IMR-90 (cell line): Measurements from ENCODE around the gene IQGAP2. TPM values are rescaled to one million over a fixed set of nuclear protein-coding genes. Genes with fewer than 3 reads are reported as not detected.

ENCODE experiments used
- ATAC-seq: fragments of 200-7000 bp; cut with Tn5 transposase; 2 replicates; pipeline ENCODE4 v1.9.1; 2020; ENCODE audit warnings: low read depth, mild to moderate bottlenecking, moderate library complexity
- BruUV-seq: library from RNA; stranded (reverse); fragments of 400-500 nt; replicated peaks from 2 replicates; lab custom pipeline; 2021; lab: Mats Ljungman, UMichigan
- CTCF ChIA-PET: fragments of 300-600 bp; formaldehyde crosslinking; extraction: SDS; loops from one replicate; lab custom pipeline; 2021; ENCODE audit warnings: antibody characterized with exemption; lab: Yijun Ruan, JAX
- POLR2A ChIA-PET: fragments of 300-600 bp; sonication (Branson Sonifier 250); formaldehyde crosslinking; loops from one replicate; lab custom pipeline; 2022; ENCODE audit warnings: antibody characterized with exemption; ENCODE audit not compliant: unreplicated experiment; lab: Charles Lee
- DNase-seq: peaks from one replicate; pipeline ENCODE4 v3.0.0; 2013
- H2AFZ ChIP-seq: replicated peaks from 2 replicates; pipeline ENCODE3; 2013; ENCODE audit warnings: low read length, mild to moderate bottlenecking; ENCODE audit not compliant: poor library complexity
- H2AK5ac ChIP-seq: 2 replicates; pipeline ENCODE4 v1.6.1; 2013; ENCODE audit warnings: low read depth, low read length, inconsistent platforms
- H2AK9ac ChIP-seq: replicated peaks from 2 replicates; pipeline ENCODE3; 2013; ENCODE audit warnings: mild to moderate bottlenecking, low read depth, low read length, moderate library complexity; ENCODE audit not compliant: poor library complexity
- H2BK120ac ChIP-seq: 2 replicates; pipeline ENCODE4 v1.6.1; 2013; ENCODE audit warnings: low read depth, low read length, inconsistent platforms
- H2BK15ac ChIP-seq: 3 replicates; pipeline ENCODE4 v1.6.1; 2013; ENCODE audit warnings: low read depth, low read length, inconsistent platforms
- H2BK20ac ChIP-seq: 2 replicates; pipeline ENCODE4 v1.6.1; 2013; ENCODE audit warnings: low read depth, mild to moderate bottlenecking, inconsistent platforms, low read length, moderate library complexity
- H2BK5ac ChIP-seq: 2 replicates; pipeline ENCODE4 v1.6.1; 2013; ENCODE audit warnings: mild to moderate bottlenecking, low read depth, low read length, inconsistent platforms; ENCODE audit not compliant: poor library complexity, severe bottlenecking
- H3K14ac ChIP-seq: replicated peaks from 2 replicates; pipeline ENCODE4 v1.6.1; 2013; ENCODE audit warnings: low read depth, low read length, inconsistent platforms
- H3K18ac ChIP-seq: 2 replicates; pipeline ENCODE4 v1.6.1; 2013; ENCODE audit warnings: low read depth, low read length, control low read depth
- H3K23ac ChIP-seq: 2 replicates; pipeline ENCODE4 v1.6.1; 2013; ENCODE audit warnings: low read depth, low read length, inconsistent platforms
- H3K27ac ChIP-seq: 2 replicates; pipeline ENCODE4 v1.5.1; 2013; ENCODE audit warnings: mild to moderate bottlenecking, control low read depth, low read length; ENCODE audit not compliant: insufficient read depth
- H3K27me3 ChIP-seq: 2 replicates; pipeline ENCODE4 v1.6.1; 2013; ENCODE audit warnings: low read length; ENCODE audit not compliant: control insufficient read depth, insufficient read depth
- H3K36me3 ChIP-seq: 2 replicates; pipeline ENCODE4 v1.6.1; 2013; ENCODE audit warnings: low read length, mixed read lengths; ENCODE audit not compliant: control insufficient read depth, insufficient read depth
- H3K4ac ChIP-seq: 2 replicates; pipeline ENCODE4 v1.6.1; 2013; ENCODE audit warnings: low read depth, low read length, inconsistent platforms
- H3K4me1 ChIP-seq: 2 replicates; pipeline ENCODE4 v1.6.1; 2013; ENCODE audit warnings: low read length, mixed read lengths; ENCODE audit not compliant: control insufficient read depth, insufficient read depth
- H3K4me2 ChIP-seq: 2 replicates; pipeline ENCODE4 v1.6.1; 2013; ENCODE audit warnings: low read depth, mild to moderate bottlenecking, control low read depth, low read length, moderate library complexity
- H3K4me3 ChIP-seq: 2 replicates; pipeline ENCODE4 v1.5.1; 2013; ENCODE audit warnings: low read depth, mild to moderate bottlenecking, control low read depth, low read length, moderate library complexity; ENCODE audit not compliant: insufficient read depth
- H3K56ac ChIP-seq: 2 replicates; pipeline ENCODE4 v1.6.1; 2013; ENCODE audit warnings: low read length, inconsistent platforms; ENCODE audit not compliant: insufficient read depth; ENCODE audit errors: extremely low read depth
- H3K79me1 ChIP-seq, 2 experiments: 2 replicates each; pipeline ENCODE4 v1.6.1; 2013; ENCODE audit warnings: low read length in 2 of 2, inconsistent platforms in 1 of 2, low read depth in 1 of 2
- H3K9ac ChIP-seq: 2 replicates; pipeline ENCODE4 v1.6.1; 2013; ENCODE audit warnings: low read depth, low read length, control low read depth
- H3K9me1 ChIP-seq: 2 replicates; pipeline ENCODE4 v1.6.1; 2013; ENCODE audit warnings: low read length, inconsistent platforms; ENCODE audit not compliant: insufficient read depth
- H3K9me3 ChIP-seq: 2 replicates; pipeline ENCODE4 v1.6.1; 2013; ENCODE audit warnings: low read length; ENCODE audit not compliant: control insufficient read depth, insufficient read depth
- H4K20me1 ChIP-seq: 2 replicates; pipeline ENCODE4 v1.6.1; 2013; ENCODE audit warnings: low read length, inconsistent platforms; ENCODE audit not compliant: insufficient read depth
- H4K5ac ChIP-seq: 2 replicates; pipeline ENCODE4 v1.6.1; 2013; ENCODE audit warnings: mild to moderate bottlenecking, low read depth, low read length, control low read depth
- H4K8ac ChIP-seq, 2 experiments: 2 replicates each; pipeline ENCODE4 v1.6.1; 2013; ENCODE audit warnings: low read depth in 2 of 2, low read length in 2 of 2, control low read depth in 1 of 2, inconsistent platforms in 1 of 2
- H4K91ac ChIP-seq: 2 replicates; pipeline ENCODE4 v1.6.1; 2013; ENCODE audit warnings: low read depth, low read length, inconsistent platforms; ENCODE audit not compliant: insufficient read depth
- BHLHE40 ChIP-seq: fragments of 150-350 bp; IDR thresholded peaks from 2 replicates; pipeline ENCODE4 v1.6.1; 2016; ENCODE audit warnings: mild to moderate bottlenecking, low read depth, low read length
- CHD1 ChIP-seq: IDR thresholded peaks from 2 replicates; pipeline ENCODE4 v1.6.1; 2012; ENCODE audit warnings: low read depth, low read length, improper control_type of control experiment
- MAZ ChIP-seq: IDR thresholded peaks from 2 replicates; pipeline ENCODE4 v1.6.1; 2012; ENCODE audit warnings: low read depth, mild to moderate bottlenecking, low read length, improper control_type of control experiment, moderate library complexity, borderline replicate concordance
- RAD21 ChIP-seq: IDR thresholded peaks from 2 replicates; pipeline ENCODE4 v1.6.1; 2012; ENCODE audit warnings: low read length, improper control_type of control experiment
- SMC3 ChIP-seq: fragments of 150-350 bp; IDR thresholded peaks from 2 replicates; pipeline ENCODE4 v1.6.1; 2016; ENCODE audit warnings: low read depth, mild to moderate bottlenecking, antibody characterized with exemption, low read length, moderate library complexity
- dilution Hi-C: fragments of 300-500 bp; cut with HindIII; formaldehyde crosslinking; loops from one replicate; pipeline ENCODE4 v1.14.3; 2018; ENCODE audit warnings: low sequenced_read_pairs; ENCODE audit not compliant: unreplicated experiment
- in situ Hi-C: fragments of 300-500 bp; cut with MboI; formaldehyde crosslinking; loops from 3 replicates; pipeline ENCODE4 v1.14.3; 2019; ENCODE audit warnings: low sequenced_read_pairs, inconsistent platforms, mixed read lengths
- intact Hi-C: fragments of 100-400 bp; cut with micrococcal nuclease; formaldehyde crosslinking; loops from 2 replicates; pipeline ENCODE4 v1.10.0; 2022
- polyA plus RNA-seq, 3 experiments: library from polyadenylated mRNA; depleted of rRNA; stranded (reverse); fragments of >200 nt; gene quantifications; 2 replicates each; pipeline ENCODE4 v1.2.3, GENCODE V29; 2012; ENCODE audit warnings: low replicate concordance in 1 of 3
- total RNA-seq: library from RNA; depleted of rRNA; stranded (reverse); fragments of >200 nt; gene quantifications from 2 replicates; pipeline ENCODE4 v1.2.3, GENCODE V29; 2012
- TF ChIP-seq, protein P1 (sequence below): conservative IDR thresholded peaks from 2 replicates; pipeline ENCODE4 v1.5.1; 2012; ENCODE audit warnings: mild to moderate bottlenecking, low read depth, low read length, improper control_type of control experiment

Gene IQGAP2
- total and polyA plus RNA-seq, 2 of the 4 experiments (the other 2 are of a cell fraction): 0.21 to 0.36 TPM

DNA sequence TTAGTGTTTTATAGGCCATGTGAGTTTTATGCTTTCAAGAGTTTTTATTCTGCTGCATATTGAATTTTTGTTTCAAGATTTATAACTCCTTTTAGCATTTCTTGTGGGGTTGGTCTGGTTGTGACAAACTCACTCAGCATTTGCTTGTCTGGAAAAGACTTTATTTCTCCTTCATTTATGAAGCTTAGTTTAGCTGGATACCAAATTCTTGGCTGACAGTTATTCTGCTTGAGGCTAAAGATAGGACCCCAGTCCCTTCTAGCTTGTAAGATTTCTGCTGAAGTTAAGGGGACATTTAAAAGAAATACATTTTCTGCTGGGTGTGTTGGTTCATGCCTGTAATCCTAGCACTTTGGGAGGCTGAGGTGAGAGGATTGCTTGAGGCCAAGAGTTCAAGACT, 36.8 kb downstream of the IQGAP2 start:
- Histone ChIP-seq H3K4me3 (no peak overlapping the region), H3K23ac (no peak overlapping the region), H4K5ac (no peak overlapping the region), H3K56ac (no peak overlapping the region), H4K8ac (no peak overlapping the region), H2AK9ac (no peak overlapping the region), H3K79me1 (no peaks in the 10 kb centered on the region), H3K14ac (no peak overlapping the region), H3K27ac (no peak overlapping the region), H2AFZ (no peak overlapping the region), H4K91ac (no peak overlapping the region), H3K4ac (no peak overlapping the region), H2BK15ac (no peak overlapping the region), H2BK120ac (no peak overlapping the region), H2BK5ac (no peak overlapping the region), H3K27me3 (no peaks in the 10 kb centered on the region), H3K36me3 (no peaks in the 10 kb centered on the region), H2BK20ac (no peak overlapping the region), H3K9me1 (no peaks in the 10 kb centered on the region), H2AK5ac (no peak overlapping the region), H3K4me2 (no peak overlapping the region), H4K20me1 (no peaks in the 10 kb centered on the region), H3K9ac (no peak overlapping the region), H3K9me3 (no peaks in the 10 kb centered on the region), H3K18ac (no peak overlapping the region), H3K4me1 (no peaks in the 10 kb centered on the region)
- dilution Hi-C loops: no loop called here
- no TSS peak for BruUV-seq
- ChIA-PET POLR2A (no interaction called here), CTCF (no interaction called here)
- in situ Hi-C loops: no loop called here
- no peak for DNase-seq
- intact Hi-C loops: no loop called here
- no peak for TF ChIP-seq RAD21
- TF ChIP-seq, protein P1, sequence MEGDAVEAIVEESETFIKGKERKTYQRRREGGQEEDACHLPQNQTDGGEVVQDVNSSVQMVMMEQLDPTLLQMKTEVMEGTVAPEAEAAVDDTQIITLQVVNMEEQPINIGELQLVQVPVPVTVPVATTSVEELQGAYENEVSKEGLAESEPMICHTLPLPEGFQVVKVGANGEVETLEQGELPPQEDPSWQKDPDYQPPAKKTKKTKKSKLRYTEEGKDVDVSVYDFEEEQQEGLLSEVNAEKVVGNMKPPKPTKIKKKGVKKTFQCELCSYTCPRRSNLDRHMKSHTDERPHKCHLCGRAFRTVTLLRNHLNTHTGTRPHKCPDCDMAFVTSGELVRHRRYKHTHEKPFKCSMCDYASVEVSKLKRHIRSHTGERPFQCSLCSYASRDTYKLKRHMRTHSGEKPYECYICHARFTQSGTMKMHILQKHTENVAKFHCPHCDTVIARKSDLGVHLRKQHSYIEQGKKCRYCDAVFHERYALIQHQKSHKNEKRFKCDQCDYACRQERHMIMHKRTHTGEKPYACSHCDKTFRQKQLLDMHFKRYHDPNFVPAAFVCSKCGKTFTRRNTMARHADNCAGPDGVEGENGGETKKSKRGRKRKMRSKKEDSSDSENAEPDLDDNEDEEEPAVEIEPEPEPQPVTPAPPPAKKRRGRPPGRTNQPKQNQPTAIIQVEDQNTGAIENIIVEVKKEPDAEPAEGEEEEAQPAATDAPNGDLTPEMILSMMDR: no peak
- no peak for TF ChIP-seq CHD1
- no peak for TF ChIP-seq BHLHE40
- TF ChIP-seq SMC3: no peak
- TF ChIP-seq MAZ: no peak
- no peak for ATAC-seq
